Lung (tissue), 16 donors: ENCODE results near the gene SWAP70. TPM values are rescaled to one million over a fixed set of nuclear protein-coding genes. Genes with fewer than 3 reads are reported as not detected.

Experiments used
- ATAC-seq: fragments of 200-7000 bp; cut with Tn5 transposase; one replicate; pipeline ENCODE4 v1.9.1; 2020; ENCODE audit warnings: moderate number of reproducible peaks; ENCODE audit not compliant: insufficient read depth, low FRiP score
- DNase-seq, 3 donors: peaks; one replicate each; pipeline ENCODE4 v3.0.0-alpha.2; 2013 to 2017
- H3K27ac ChIP-seq, 2 donors: one replicate each; pipeline ENCODE4 v1.5.1; 2013; ENCODE audit warnings: mild to moderate bottlenecking in 2 of 2, moderate library complexity in 2 of 2, control low read depth in 1 of 2, inconsistent platforms in 1 of 2, low read depth in 1 of 2, low read length in 1 of 2
- H3K27me3 ChIP-seq, 3 donors: one replicate each; pipeline ENCODE4 v1.5.1; 2013; ENCODE audit warnings: low read length in 2 of 3; ENCODE audit not compliant: control insufficient read depth in 3 of 3, insufficient read depth in 3 of 3
- H3K36me3 ChIP-seq, 4 donors: one replicate each; pipeline ENCODE4 v1.5.1; 2013; ENCODE audit warnings: low read length in 4 of 4, mild to moderate bottlenecking in 1 of 4, moderate library complexity in 1 of 4; ENCODE audit not compliant: control insufficient read depth in 4 of 4, insufficient read depth in 4 of 4
- H3K4me1 ChIP-seq, 5 donors: one replicate each; pipeline ENCODE4 v1.5.1; 2013; ENCODE audit warnings: low read length in 5 of 5, mild to moderate bottlenecking in 2 of 5, moderate library complexity in 1 of 5; ENCODE audit not compliant: control insufficient read depth in 5 of 5, insufficient read depth in 5 of 5
- H3K4me3 ChIP-seq: one replicate; pipeline ENCODE4 v1.5.1; 2013; ENCODE audit warnings: mild to moderate bottlenecking, control low read depth, moderate library complexity
- H3K9ac ChIP-seq, 2 donors: one replicate each; pipeline ENCODE4 v1.5.1; 2013; ENCODE audit warnings: low read length in 2 of 2, control low read depth in 1 of 2; ENCODE audit not compliant: insufficient read depth in 1 of 2
- H3K9me3 ChIP-seq, 4 donors: one replicate each; pipeline ENCODE4 v1.5.1; 2013; ENCODE audit warnings: low read length in 3 of 4, mild to moderate bottlenecking in 1 of 4, moderate library complexity in 1 of 4; ENCODE audit not compliant: control insufficient read depth in 4 of 4, insufficient read depth in 3 of 4
- CTCF ChIP-seq: IDR thresholded peaks from 2 replicates; pipeline ENCODE4 v1.5.1; 2012; ENCODE audit warnings: mild to moderate bottlenecking; ENCODE audit errors: control extremely low read depth, extremely low read depth
- WGBS, 2 donors: extraction: QIAGEN DNeasy Blood & Tissue Kit; methylation state at CpG; one replicate each; pipeline ENCODE4 v1.1.7; 2013; 5-methylcytosine and 5-hydroxymethylcytosine counted together
- long read RNA-seq, 5 donors: transcript quantifications; one replicate each; lab custom pipeline, GENCODE V29; 2026
- polyA plus RNA-seq, 2 donors: library from polyadenylated mRNA; stranded (reverse); fragments of 200-250 nt; gene quantifications; one replicate each; pipeline ENCODE4 v1.2.1, GENCODE V29; 2013
- total RNA-seq, 2 donors: library from RNA; depleted of rRNA in 1 of 2; stranded (reverse); fragments of >200 nt in 1 of 2; gene quantifications; one replicate each; pipeline ENCODE4 v1.2.1, GENCODE V29; 2014 to 2021
- donor health status: control.
- donor health status: control.
- donor health status: Bipolar disorder and iron deficiency.
- donor health status: healthy.
- donor health status: DM: yes; HTN: yes; CAD: no.

SWAP70 gene
- total RNA-seq (10 to 100 TPM; 41.5 to 44.8 TPM), polyA plus RNA-seq (10 to 100 TPM; 14.9 to 30.3 TPM)
- long read RNA-seq, donor 1, full-length matches to known transcripts, result 2 of 2 reads
- long read RNA-seq, donor 1, partial matches to known transcripts, result 0 of 2 reads
- long read RNA-seq, donor 1, other reads (novel, unspliced or antisense), result 0 of 2 reads
- long read RNA-seq, donor 2, full-length matches to known transcripts, result 3 of 3 reads
- long read RNA-seq, donor 2, partial matches to known transcripts, result 0 of 3 reads
- long read RNA-seq, donor 2, other reads (novel, unspliced or antisense), result 0 of 3 reads
- long read RNA-seq, donor 3, full-length matches to known transcripts, result 6 of 6 reads
- long read RNA-seq, donor 3, partial matches to known transcripts, result 0 of 6 reads
- long read RNA-seq, donor 3, other reads (novel, unspliced or antisense), result 0 of 6 reads
- long read RNA-seq, donor 4, partial matches to known transcripts, result 36 of 37 reads
- long read RNA-seq, donor 4, other reads (novel, unspliced or antisense), result 0 of 37 reads
- long read RNA-seq, donor 5, full-length matches to known transcripts, result 6 of 6 reads
- long read RNA-seq, donor 5, partial matches to known transcripts, result 0 of 6 reads
- long read RNA-seq, donor 5, other reads (novel, unspliced or antisense), result 0 of 6 reads

DNA sequence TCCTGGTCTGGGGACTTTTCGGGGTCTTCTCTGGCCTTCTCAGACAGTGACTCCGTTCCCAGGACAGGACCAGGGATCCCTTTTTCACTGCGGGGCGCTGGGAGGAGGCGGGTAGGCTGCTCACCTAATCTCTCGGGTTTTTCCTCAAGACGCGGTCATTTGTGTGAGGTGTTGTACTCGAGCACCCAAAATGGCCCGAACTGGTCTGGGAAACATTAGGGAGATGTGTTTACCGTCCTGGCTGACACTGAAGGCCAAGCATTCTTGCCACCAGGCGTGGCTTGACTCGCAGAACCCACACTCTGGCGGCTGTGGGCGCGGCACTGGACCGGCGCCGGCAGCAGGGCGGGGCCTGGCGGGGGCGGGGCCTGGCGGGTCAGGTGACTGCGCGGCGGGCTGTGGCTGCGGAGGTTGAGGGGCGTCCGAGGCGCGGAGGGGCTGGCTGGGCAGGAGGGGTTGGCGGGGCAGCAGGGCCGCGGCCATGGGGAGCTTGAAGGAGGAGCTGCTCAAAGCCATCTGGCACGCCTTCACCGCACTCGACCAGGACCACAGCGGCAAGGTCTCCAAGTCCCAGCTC, at the start of gene SWAP70:
Gene SWAP70, plus strand, starts transcription at position 379 of the 577 bp plus-strand sequence. Its CDS starts 103 bp downstream, at position 482.
- peaks cover 0 to 5% (median 1%) of the 10 kb centered on the region in 4 donors for H3K9me3 ChIP-seq
- H3K4me1 ChIP-seq, result no peaks in the 10 kb centered on the region
- DNase-seq, result peak; percentile 85 to 93 (median 88)
- H3K4me3 ChIP-seq, result peak within 1 kb of the TSS; percentile 78
- peak; percentile 97 for ATAC-seq
- H3K36me3 ChIP-seq, result no peaks in the 10 kb centered on the region
- H3K27ac ChIP-seq, result peak within 1 kb of the TSS; percentile 84 to 98
- no peaks in the 10 kb centered on the region for H3K27me3 ChIP-seq
- 0% methylated on average over 32 to 38 of the region's 38 CpGs for WGBS, 2 donors
- TF ChIP-seq CTCF, result peak; percentile 8
- H3K9ac ChIP-seq, result peak within 1 kb of the TSS; percentile 66 to 86

- TF ChIP-seq CTCF, result no peak
- no peak for ATAC-seq
- Histone ChIP-seq H3K9me3 (no peaks in the 10 kb centered on the region), H3K4me1 (peaks cover 0 to 18% (median 4%) of the 10 kb centered on the region in 5 donors), H3K4me3 (no peak overlapping the region), H3K27ac (peak overlapping the region in 1 of 2 donors; percentile 88), H3K36me3 (no peaks in the 10 kb centered on the region), H3K27me3 (no peaks in the 10 kb centered on the region), H3K9ac (no peak overlapping the region)
- WGBS, 2 donors, result 49 to 73% methylated on average over 2 of the region's 2 CpGs
- peak in 1 of 3 donors; percentile 8 for DNase-seq
Observed at GRCh38 chr11:9615031-9615451, 48.8 kb upstream of the SWAP70 start.

DNA sequence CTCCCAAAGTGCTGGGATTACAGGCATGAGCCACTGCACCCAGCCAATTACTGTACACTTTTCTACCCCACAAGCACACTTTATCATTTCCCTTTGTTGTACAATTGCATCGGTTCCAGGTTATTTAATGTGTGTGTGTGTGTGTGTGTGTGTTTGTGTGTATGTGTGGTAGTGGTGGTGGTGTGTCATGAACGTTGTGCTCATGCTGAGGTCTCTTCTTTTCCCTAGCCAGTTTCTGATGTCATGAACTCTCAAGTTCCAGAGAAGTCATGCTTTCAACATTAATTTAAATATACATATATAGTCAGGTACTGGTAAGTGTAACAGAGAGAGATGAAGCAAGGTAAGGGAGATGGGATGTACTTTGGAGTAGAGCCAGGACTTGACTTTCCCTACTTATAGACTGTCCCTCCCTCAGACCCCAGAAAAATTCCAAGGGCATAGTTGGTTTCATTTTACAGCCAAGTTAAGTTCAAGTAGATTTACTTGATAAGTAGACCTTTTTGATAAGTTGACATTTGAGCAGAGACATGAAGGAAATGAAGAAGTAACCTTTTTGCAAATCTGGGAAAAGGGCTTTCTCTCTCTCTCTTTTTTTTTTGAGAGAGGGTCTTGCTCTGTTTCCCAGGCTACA, 47.7 kb upstream of the SWAP70 start:
- WGBS, 2 donors, result 46 to 48% methylated on average over 2 of the region's 2 CpGs

More for the DNA sequence above, 47.7 kb upstream of the SWAP70 start:
- Histone ChIP-seq H3K4me3 (no peak overlapping the region), H3K4me1 (peaks cover 0 to 18% (median 4%) of the 10 kb centered on the region in 5 donors), H3K9ac (no peak overlapping the region), H3K9me3 (no peaks in the 10 kb centered on the region), H3K36me3 (no peaks in the 10 kb centered on the region), H3K27ac (no peak overlapping the region), H3K27me3 (no peaks in the 10 kb centered on the region)
- peak in 2 of 3 donors; percentile 30 to 57 for DNase-seq
- no peak for TF ChIP-seq CTCF
- no peak for ATAC-seq
